ENCODE measurements around the gene PECR. TPM values are rescaled to one million over a fixed set of nuclear protein-coding genes. Genes with fewer than 3 reads are reported as not detected.

The PECR gene
- total RNA-seq, 1 experiment from 2014 or later, result 16.3 TPM

GRCh38 chr2:216015722-216016464, 65.7 kb downstream of the PECR start:
- DNase-seq (ENCODE audit: low read depth, low spot score), result no peak
- Histone ChIP-seq H3K36me3 (ENCODE audit: control insufficient read depth in 1 of 2, insufficient read depth in 2 of 2, low read length in 2 of 2) (no peaks in the 10 kb centered on the region), H2AFZ (ENCODE audit: low read depth, low read length, poor library complexity, severe bottlenecking) (no peak overlapping the region), H3K9me3 (ENCODE audit: control insufficient read depth in 1 of 2, insufficient read depth in 1 of 2, low read depth in 1 of 2, low read length in 2 of 2) (no peaks in the 10 kb centered on the region), H4K20me1 (ENCODE audit: insufficient read depth) (no peaks in the 10 kb centered on the region), H3K9ac (ENCODE audit: low read length) (no peak overlapping the region), H3K27me3 (ENCODE audit: insufficient read depth, low read length) (no peaks in the 10 kb centered on the region), H3K27ac (ENCODE audit: low read depth, low read length) (no peak overlapping the region), H3K4me3 (replicated peaks in 1 of 2; ENCODE audit: low read depth in 1 of 2, low read length in 2 of 2) (no peak overlapping the region), H3K79me2 (ENCODE audit: insufficient read depth, low read length) (peaks cover 20% of the 10 kb centered on the region), H3K9me2 (ENCODE audit: insufficient read depth) (no peaks in the 10 kb centered on the region), H3K4me1 (ENCODE audit: control insufficient read depth in 1 of 2, insufficient read depth in 2 of 2, low read length in 2 of 2) (peaks cover 12 to 24% of the 10 kb centered on the region in 2 experiments; a peak in 3 of 4 replicates), H3K4me2 (ENCODE audit: low read length) (no peak overlapping the region)
- no TSS peak for BruUV-seq (replicated peaks)
- ChIA-PET RAD21 (ENCODE audit: low non-redundant PET in 1 of 2, low total read pairs in 2 of 2, uncharacterized antibody in 2 of 2, unreplicated experiment in 2 of 2) (no interaction called here), CTCF (interaction anchor here (1.2 to 1.7 kb wide), 2 partner anchors 9 kb away, joined by 3 to 5 read pairs; no protein-coding TSS in a partner anchor), POLR2A (no interaction called here)
- no peak for TF ChIP-seq SP1 (IDR thresholded peaks at IDR 0.05; ENCODE audit: low read depth)
- no peak for TF ChIP-seq SIN3A (IDR thresholded peaks at IDR 0.05; ENCODE audit: low read depth)
- TF ChIP-seq EGR1 (IDR thresholded peaks at IDR 0.05; ENCODE audit: low read depth), result no peak
- TF ChIP-seq ELF1 (IDR thresholded peaks at IDR 0.05; ENCODE audit: borderline replicate concordance, low read depth), result no peak
- no peak for TF ChIP-seq EZH2 (IDR thresholded peaks at IDR 0.05)
- TF ChIP-seq FOSL1 (IDR thresholded peaks at IDR 0.05; ENCODE audit: low read depth), result no peak
- TF ChIP-seq CEBPB (IDR thresholded peaks at IDR 0.05; ENCODE audit: low read depth), result no peak
- no peak for TF ChIP-seq ATF3 (IDR thresholded peaks at IDR 0.05)
- no peak for TF ChIP-seq REST (IDR thresholded peaks at IDR 0.05; ENCODE audit: low read depth)
- TF ChIP-seq CBX3 (IDR thresholded peaks at IDR 0.05; ENCODE audit: low read depth), result no peak
- no peak for TF ChIP-seq JUND (IDR thresholded peaks at IDR 0.05)
- TF ChIP-seq ZNF274 (IDR thresholded peaks at IDR 0.05; ENCODE audit: low read depth, low read length), result no peak
- intact Hi-C loops (cut with micrococcal nuclease), result no loop called here
- no peak for ATAC-seq
